WTC11 (cell line): Measurements from ENCODE around the gene NFE2L3. TPM values are rescaled to one million over a fixed set of nuclear protein-coding genes. Genes with fewer than 3 reads are reported as not detected.
"Not testable (repeated sequence)": the region's sequence is repeated elsewhere in the genome, so short reads cannot be mapped to it uniquely, and the experiment has no call there.

Experiments used
- ATAC-seq: fragments of 200-7000 bp; cut with Tn5 transposase; 2 replicates; pipeline ENCODE4 v1.10.0; 2021; ENCODE audit warnings: mild to moderate bottlenecking, moderate library complexity
- CTCF ChIA-PET: fragments of 300-600 bp; sonication (Branson Sonifier 250); formaldehyde crosslinking; loops from one replicate; lab custom pipeline; 2021; ENCODE audit warnings: antibody characterized with exemption; lab: Charles Lee
- POLR2A ChIA-PET: fragments of 350-600 bp; sonication (Branson Sonifier 250); formaldehyde crosslinking; loops from one replicate; lab custom pipeline; 2021; ENCODE audit warnings: antibody characterized with exemption; lab: Charles Lee
- DNase-seq: peaks from one replicate; pipeline ENCODE4 v3.0.0; 2021; ENCODE audit warnings: low spot score
- H3K27ac Mint-ChIP-seq: 2 replicates; pipeline ENCODE4 v1.8.0; 2021; ENCODE audit warnings: mixed read lengths
- H3K27me3 Mint-ChIP-seq: 2 replicates; pipeline ENCODE4 v1.8.0; 2021; ENCODE audit warnings: low read depth, mild to moderate bottlenecking, moderate library complexity, mixed read lengths
- H3K36me3 Mint-ChIP-seq: 2 replicates; pipeline ENCODE4 v1.8.0; 2021; ENCODE audit warnings: mixed read lengths
- H3K4me1 Mint-ChIP-seq: 2 replicates; pipeline ENCODE4 v1.8.0; 2022; ENCODE audit warnings: mixed read lengths
- H3K4me3 Mint-ChIP-seq: 2 replicates; pipeline ENCODE4 v1.8.0; 2021; ENCODE audit warnings: mild to moderate bottlenecking, moderate library complexity, mixed read lengths
- H3K9me3 Mint-ChIP-seq: 2 replicates; pipeline ENCODE4 v1.8.0; 2021; ENCODE audit warnings: mixed read lengths
- ATF1 ChIP-seq: sonication (generic); formaldehyde crosslinking; IDR thresholded peaks from 2 replicates; pipeline ENCODE4 v1.8.1; 2023; ENCODE audit warnings: mild to moderate bottlenecking, moderate library complexity, missing genetic modification reagents
- CBFB ChIP-seq: sonication (generic); formaldehyde crosslinking; IDR thresholded peaks from 2 replicates; pipeline ENCODE4 v1.8.1; 2022; ENCODE audit warnings: mild to moderate bottlenecking, low read depth, missing genetic modification reagents
- E2F4 ChIP-seq: sonication (generic); formaldehyde crosslinking; IDR thresholded peaks from 2 replicates; pipeline ENCODE4 v1.8.1; 2022; ENCODE audit warnings: low read depth, mild to moderate bottlenecking, moderate library complexity, missing genetic modification reagents, borderline replicate concordance
- EMX1 ChIP-seq: fragments of 250-450 bp; sonication (Bioruptor Pico); IDR thresholded peaks from 2 replicates; pipeline ENCODE4 v1.8.0; 2021; ENCODE audit warnings: mild to moderate bottlenecking
- ERG ChIP-seq: fragments of 250-450 bp; sonication (Bioruptor Pico); IDR thresholded peaks from 2 replicates; pipeline ENCODE4 v1.8.0; 2021; ENCODE audit warnings: mild to moderate bottlenecking
- JUN ChIP-seq: sonication (generic); formaldehyde crosslinking; IDR thresholded peaks from 2 replicates; pipeline ENCODE4 v1.8.0; 2023; ENCODE audit warnings: mild to moderate bottlenecking, missing genetic modification reagents
- PRRX2 ChIP-seq: fragments of 250-450 bp; sonication (Bioruptor Pico); IDR thresholded peaks from 2 replicates; pipeline ENCODE4 v1.8.0; 2021; ENCODE audit warnings: mild to moderate bottlenecking
- ZNF219 ChIP-seq: sonication (generic); formaldehyde crosslinking; IDR thresholded peaks from 2 replicates; pipeline ENCODE4 v1.8.0; 2023; ENCODE audit warnings: missing genetic modification reagents, mild to moderate bottlenecking, borderline replicate concordance
- ZNF416 ChIP-seq: fragments of 250-450 bp; sonication (Bioruptor Pico); IDR thresholded peaks from 2 replicates; pipeline ENCODE4 v1.9.0; 2021; ENCODE audit warnings: mild to moderate bottlenecking, inconsistent platforms
- ZNF532 ChIP-seq: fragments of 250-450 bp; sonication (Bioruptor Pico); IDR thresholded peaks from 2 replicates; pipeline ENCODE4 v1.9.0; 2021; ENCODE audit warnings: mild to moderate bottlenecking, borderline replicate concordance
- ZNF671 ChIP-seq: fragments of 250-450 bp; sonication (Bioruptor Pico); IDR thresholded peaks from 2 replicates; pipeline ENCODE4 v1.8.0; 2021; ENCODE audit warnings: mild to moderate bottlenecking
- total RNA-seq: library from RNA; stranded (reverse); gene quantifications from 3 replicates; pipeline ENCODE4 v1.2.3, GENCODE V29; 2021
- TF ChIP-seq, protein P1 (sequence below): sonication (generic); formaldehyde crosslinking; IDR thresholded peaks from 2 replicates; pipeline ENCODE4 v1.8.1; 2023; ENCODE audit warnings: mild to moderate bottlenecking, moderate library complexity, missing genetic modification reagents

Gene NFE2L3
- total RNA-seq, 1 experiment from 2014 or later, result 66.8 TPM

GRCh38 chr7:26191974-26192479 lies 40.0 kb downstream of the NFE2L3 start (continued):
- TF ChIP-seq, protein P1, sequence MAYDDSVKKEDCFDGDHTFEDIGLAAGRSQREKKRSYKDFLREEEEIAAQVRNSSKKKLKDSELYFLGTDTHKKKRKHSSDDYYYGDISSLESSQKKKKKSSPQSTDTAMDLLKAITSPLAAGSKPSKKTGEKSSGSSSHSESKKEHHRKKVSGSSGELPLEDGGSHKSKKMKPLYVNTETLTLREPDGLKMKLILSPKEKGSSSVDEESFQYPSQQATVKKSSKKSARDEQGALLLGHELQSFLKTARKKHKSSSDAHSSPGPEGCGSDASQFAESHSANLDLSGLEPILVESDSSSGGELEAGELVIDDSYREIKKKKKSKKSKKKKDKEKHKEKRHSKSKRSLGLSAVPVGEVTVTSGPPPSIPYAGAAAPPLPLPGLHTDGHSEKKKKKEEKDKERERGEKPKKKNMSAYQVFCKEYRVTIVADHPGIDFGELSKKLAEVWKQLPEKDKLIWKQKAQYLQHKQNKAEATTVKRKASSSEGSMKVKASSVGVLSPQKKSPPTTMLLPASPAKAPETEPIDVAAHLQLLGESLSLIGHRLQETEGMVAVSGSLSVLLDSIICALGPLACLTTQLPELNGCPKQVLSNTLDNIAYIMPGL (CRISPR knock-in tag), result no peak
- TF ChIP-seq ATF1 (CRISPR knock-in tag), result no peak

DNA sequence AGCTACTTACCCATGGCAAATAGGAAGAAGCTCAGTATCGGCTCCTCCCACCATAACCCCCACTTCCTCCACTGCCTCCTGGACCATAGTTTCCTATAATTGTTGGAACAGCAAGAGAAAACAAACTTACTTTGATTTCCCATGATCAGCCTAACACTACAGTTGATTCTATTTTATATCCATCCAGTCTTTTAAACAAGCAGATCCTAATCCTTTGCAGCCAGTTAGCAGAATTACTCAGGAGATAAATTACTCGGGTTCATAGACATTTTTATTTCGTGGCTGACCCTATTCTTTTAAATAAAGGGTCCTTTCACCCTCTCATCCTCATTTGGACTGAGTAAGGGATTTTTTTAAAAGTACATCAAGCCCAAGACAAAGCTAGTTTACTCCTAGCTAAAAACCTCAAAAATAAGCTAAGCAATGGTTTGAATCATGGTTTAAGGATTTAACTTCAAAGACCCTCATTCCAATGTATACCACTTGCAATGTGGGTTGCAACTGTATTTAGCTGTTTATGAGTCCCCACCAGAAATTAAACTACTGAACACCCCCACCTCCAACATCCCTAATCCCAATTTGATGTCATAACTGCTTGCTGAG lies 40.6 kb downstream of the NFE2L3 start:
- POLR2A ChIA-PET, result interaction anchor here (0.8 to 2.3 kb wide), 3 partner anchors 7 to 38 kb away, joined by 3 to 9 read pairs (median 6); partner anchors contain the start of genes CBX3 and HNRNPA2B1
- TF ChIP-seq JUN (CRISPR knock-in tag) (no peak), E2F4 (CRISPR knock-in tag) (no peak), EMX1 (CRISPR knock-in tag) (peak; percentile 76), ZNF219 (CRISPR knock-in tag) (no peak), ZNF671 (CRISPR knock-in tag) (peak; percentile 11), PRRX2 (peak; percentile 67), ERG (CRISPR knock-in tag) (peak; percentile 51; the same call in 1 of the 2 replicates), ZNF532 (CRISPR knock-in tag) (peak; percentile 48; the same call in 1 of the 2 replicates), ZNF416 (CRISPR knock-in tag) (peak; percentile 69; the same call in 1 of the 2 replicates)
- peak overlapping the region; percentile 95 for H3K27ac Mint-ChIP-seq
- H3K4me3 Mint-ChIP-seq, result no peak overlapping the region
- no peaks in the 10 kb centered on the region for H3K9me3 Mint-ChIP-seq
- H3K27me3 Mint-ChIP-seq, result no peaks in the 10 kb centered on the region
- H3K4me1 Mint-ChIP-seq, result peaks cover 75% of the 10 kb centered on the region
- DNase-seq (no peak), ATAC-seq (no peak)
- CTCF ChIA-PET, result interaction anchor here (0.6 to 1.3 kb wide), 2 partner anchors 92 to 112 kb away, joined by 3 to 4 read pairs; no protein-coding TSS in a partner anchor
- peaks cover 83% of the 10 kb centered on the region for H3K36me3 Mint-ChIP-seq

- Mint-ChIP-seq H3K27ac (peak overlapping the region; percentile 95), H3K4me3 (peak overlapping the region; percentile 34), H3K27me3 (no peaks in the 10 kb centered on the region), H3K36me3 (peaks cover 91% of the 10 kb centered on the region), H3K4me1 (peaks cover 72% of the 10 kb centered on the region), H3K9me3 (no peaks in the 10 kb centered on the region)
- no peak for ATAC-seq
- TF ChIP-seq ZNF671 (CRISPR knock-in tag) (peak; percentile 6; the same call in 1 of the 2 replicates), ZNF532 (CRISPR knock-in tag) (no peak), PRRX2 (0 out of 2 replicates have a peak, but pooled peaks have one; percentile 23), CBFB (no peak)
- ChIA-PET POLR2A (interaction anchor here (2.0 kb wide), 1 partner anchor 8 kb away, joined by 6 read pairs; the partner anchor contains the start of gene CBX3), CTCF (no interaction called here)
- no peak for DNase-seq
Measured at GRCh38 chr7:26193432-26194207, 41.6 kb downstream of the NFE2L3 start.

DNA sequence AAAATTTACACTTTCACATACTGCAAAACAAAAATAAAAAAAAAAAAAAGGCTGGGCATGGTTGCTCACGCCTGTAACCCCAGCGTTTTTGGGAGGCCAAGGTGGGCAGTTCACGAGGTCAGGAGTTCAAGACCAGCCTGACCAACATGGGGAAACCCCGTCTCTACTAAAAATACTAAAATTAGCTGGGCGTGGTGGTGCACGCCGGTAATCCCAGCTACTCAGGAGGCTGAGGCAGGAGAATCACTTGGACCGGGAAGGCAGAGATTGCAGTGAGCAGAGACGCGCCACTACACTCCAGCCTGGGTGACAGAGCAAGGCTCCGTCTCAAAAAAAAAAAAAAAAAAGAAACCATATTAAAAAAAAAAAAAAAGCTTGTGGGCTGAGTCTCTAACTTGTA lies 42.8 kb downstream of the NFE2L3 start:
- Mint-ChIP-seq H3K4me1 (peaks cover 65% of the 10 kb centered on the region), H3K36me3 (peaks cover 94% of the 10 kb centered on the region), H3K27ac (peak overlapping the region; percentile 95; the same call in 1 of the 2 replicates), H3K4me3 (peak overlapping the region; percentile 34)
- ChIA-PET CTCF (interaction anchor here (0.6 to 1.0 kb wide), 2 partner anchors 42 to 302 kb away, joined by 3 to 4 read pairs; partner anchors contain the start of gene NFE2L3), POLR2A (interaction anchor here (0.9 kb wide), 1 partner anchor 14 kb away, joined by 3 read pairs; no protein-coding TSS in a partner anchor)
- H3K27me3 Mint-ChIP-seq, ATAC-seq, H3K9me3 Mint-ChIP-seq, DNase-seq: not testable (repeated sequence)
